ENCODE results near the gene TMEM178A. TPM values are rescaled to one million over a fixed set of nuclear protein-coding genes. Genes with fewer than 3 reads are reported as not detected.
"Not testable (repeated sequence)": the region's sequence is repeated elsewhere in the genome, so short reads cannot be mapped to it uniquely, and the experiment has no call there.

TMEM178A gene
- total RNA-seq, 4 donors from 2014 or later, result 0.70 to 9.9 (median 3.9) TPM

- TF ChIP-seq POLR2A (IDR thresholded peaks at IDR 0.05) (no peak), CTCF (IDR thresholded peaks at IDR 0.05) (no peak)
- Histone ChIP-seq H3K4me3 (no peak overlapping the region), H3K9me3 (no peaks in the 10 kb centered on the region), H3K27me3 (no peaks in the 10 kb centered on the region), H3K4me1 (no peaks in the 10 kb centered on the region), H3K36me3 (no peaks in the 10 kb centered on the region), H3K27ac (no peak overlapping the region)
- no peak for DNase-seq
Observed at GRCh38 chr2:39647104-39647765, 18.5 kb upstream of the TMEM178A start.

GRCh38 chr2:39648580-39648979 lies 17.1 kb upstream of the TMEM178A start:
- Histone ChIP-seq H3K36me3 (no peaks in the 10 kb centered on the region), H3K4me3 (no peak overlapping the region), H3K27ac (no peak overlapping the region), H3K27me3 (no peaks in the 10 kb centered on the region), H3K9me3 (no peaks in the 10 kb centered on the region), H3K4me1 (no peaks in the 10 kb centered on the region)
- TF ChIP-seq CTCF (IDR thresholded peaks at IDR 0.05) (no peak), POLR2A (IDR thresholded peaks at IDR 0.05) (no peak)
- no peak for DNase-seq

GRCh38 chr2:39649511-39649910 lies 16.2 kb upstream of the TMEM178A start:
- TF ChIP-seq CTCF (IDR thresholded peaks at IDR 0.05) (no peak), POLR2A (IDR thresholded peaks at IDR 0.05) (no peak)
- no peak overlapping the region for H3K4me3 ChIP-seq
- H3K4me1 ChIP-seq, result no peaks in the 10 kb centered on the region
- H3K27ac ChIP-seq, result no peak overlapping the region
- H3K27me3 ChIP-seq, result no peaks in the 10 kb centered on the region
- no peaks in the 10 kb centered on the region for H3K9me3 ChIP-seq
- no peaks in the 10 kb centered on the region for H3K36me3 ChIP-seq
- DNase-seq, result no peak

GRCh38 chr2:39650468-39650867 lies 15.2 kb upstream of the TMEM178A start:
- no peaks in the 10 kb centered on the region for H3K9me3 ChIP-seq
- DNase-seq, result no peak
- no peak overlapping the region for H3K4me3 ChIP-seq
- no peaks in the 10 kb centered on the region for H3K36me3 ChIP-seq
- H3K4me1 ChIP-seq, result no peaks in the 10 kb centered on the region
- no peak overlapping the region for H3K27ac ChIP-seq
- H3K27me3 ChIP-seq, result no peaks in the 10 kb centered on the region
- no peak for TF ChIP-seq POLR2A (IDR thresholded peaks at IDR 0.05)
- no peak for TF ChIP-seq CTCF (IDR thresholded peaks at IDR 0.05)

DNA sequence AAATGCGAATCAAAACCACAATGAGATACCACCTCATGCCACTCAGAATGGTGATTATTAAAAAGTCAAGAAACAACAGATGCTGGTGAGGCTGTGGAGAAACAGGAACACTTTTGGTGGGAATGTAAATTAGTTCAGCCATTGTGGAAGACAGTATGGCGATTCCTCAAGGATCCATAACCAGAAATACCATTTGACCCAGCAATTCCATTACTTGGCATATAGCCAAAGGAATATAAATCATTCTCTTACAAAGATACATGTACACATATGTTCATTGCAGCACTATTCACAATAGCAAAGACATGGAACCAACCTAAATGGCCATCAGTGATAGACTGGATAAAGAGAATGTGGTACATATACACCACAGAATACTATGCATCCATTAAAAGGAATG lies 9.5 kb upstream of the TMEM178A start:
- H3K27me3 ChIP-seq, H3K4me3 ChIP-seq, H3K9me3 ChIP-seq, H3K27ac ChIP-seq, DNase-seq, H3K4me1 ChIP-seq, H3K36me3 ChIP-seq: not testable (repeated sequence)

DNA sequence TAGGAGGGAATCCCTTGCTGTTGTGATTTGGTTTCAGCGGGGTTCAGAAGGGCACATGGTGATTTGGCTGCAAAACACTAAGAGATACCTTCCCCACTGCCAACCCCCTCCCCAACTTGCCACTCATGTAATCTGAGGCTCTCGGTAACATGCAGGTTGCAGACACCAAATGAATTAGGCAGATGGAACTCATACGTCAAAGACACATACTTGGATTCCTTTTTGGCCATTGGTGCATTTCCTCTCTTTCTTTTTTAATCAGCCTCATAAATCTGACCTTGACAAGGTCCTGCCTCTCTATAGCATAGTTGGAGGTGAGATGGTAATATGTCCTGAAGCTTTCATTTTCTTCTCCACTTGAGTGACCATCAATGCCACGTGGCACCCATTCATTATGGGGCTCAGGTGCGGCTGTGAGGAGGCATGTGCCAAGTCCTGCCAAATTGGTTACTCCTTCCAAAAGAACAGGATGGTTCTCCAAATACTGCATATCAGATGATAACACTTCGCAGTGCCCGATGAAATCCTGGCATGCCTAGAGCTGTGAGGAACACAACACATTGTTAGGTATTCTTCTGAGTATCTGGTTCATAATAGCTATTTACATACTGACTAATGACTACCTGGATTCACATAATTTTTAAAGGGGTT lies 8.3 kb upstream of the TMEM178A start:
- H3K27me3 ChIP-seq, result no peaks in the 10 kb centered on the region
- no peaks in the 10 kb centered on the region for H3K36me3 ChIP-seq
- H3K4me3 ChIP-seq, result no peak overlapping the region
- H3K4me1 ChIP-seq, result no peaks in the 10 kb centered on the region
- no peaks in the 10 kb centered on the region for H3K9me3 ChIP-seq
- no peak for DNase-seq
- no peak for TF ChIP-seq CTCF (IDR thresholded peaks at IDR 0.05)
- TF ChIP-seq POLR2A (IDR thresholded peaks at IDR 0.05), result no peak
- H3K27ac ChIP-seq, result no peak overlapping the region
